HG03175 (cell line): Measurements from ENCODE around the gene LRRC71.

Experiments used
- ATAC-seq: cut with Tn5 transposase; IDR thresholded peaks from one replicate; pipeline ENCODE4 v1.9.1; 2021; ENCODE audit warnings: mild to moderate bottlenecking, moderate library complexity; ENCODE audit not compliant: unreplicated experiment

The LRRC71 gene

GRCh38 chr1:156945881-156946661, 25.6 kb downstream of the LRRC71 start:
- no peak for ATAC-seq

- no peak for ATAC-seq
Observed at GRCh38 chr1:156947127-156947526, 26.7 kb downstream of the LRRC71 start.

GRCh38 chr1:156947818-156948525, 27.5 kb downstream of the LRRC71 start:
- no peak for ATAC-seq

GRCh38 chr1:156948708-156949107, 28.3 kb downstream of the LRRC71 start:
- no peak for ATAC-seq

GRCh38 chr1:156949127-156949526, 28.7 kb downstream of the LRRC71 start:
- ATAC-seq, result no peak

GRCh38 chr1:156951371-156951770, 30.9 kb downstream of the LRRC71 start:
- no peak for ATAC-seq

GRCh38 chr1:156953571-156953970, 33.1 kb downstream of the LRRC71 start:
- no peak for ATAC-seq

- no peak for ATAC-seq
Observed at GRCh38 chr1:156956333-156956732, 35.9 kb downstream of the LRRC71 start.

- no peak for ATAC-seq
Observed at GRCh38 chr1:156957634-156958033, 37.2 kb downstream of the LRRC71 start.

GRCh38 chr1:156958247-156958714, 37.8 kb downstream of the LRRC71 start:
- no peak for ATAC-seq

GRCh38 chr1:156959414-156959813, 39.0 kb downstream of the LRRC71 start:
- no peak for ATAC-seq

- no peak for ATAC-seq
Observed at GRCh38 chr1:156959925-156960324, 39.5 kb downstream of the LRRC71 start.

GRCh38 chr1:156961709-156962108, 41.3 kb downstream of the LRRC71 start:
- ATAC-seq, result no peak

- ATAC-seq, result no peak
Observed at GRCh38 chr1:156963621-156964020, 43.2 kb downstream of the LRRC71 start.

GRCh38 chr1:156964441-156964840, 44.0 kb downstream of the LRRC71 start:
- ATAC-seq, result no peak

- no peak for ATAC-seq
Observed at GRCh38 chr1:156969496-156969895, 49.1 kb downstream of the LRRC71 start.

- no peak for ATAC-seq
Observed at GRCh38 chr1:156970017-156970416, 49.6 kb downstream of the LRRC71 start.

GRCh38 chr1:156973417-156973816, 53.0 kb downstream of the LRRC71 start:
- no peak for ATAC-seq

GRCh38 chr1:156975084-156975483, 54.7 kb downstream of the LRRC71 start:
- ATAC-seq, result no peak

- ATAC-seq, result no peak
Observed at GRCh38 chr1:156980551-156980950, 60.1 kb downstream of the LRRC71 start.
